Stimulated activated CD4-positive, alpha-beta T cell treated with anti-CD3 and anti-CD28 coated beads, Interleukin-12 subunit alpha, Interleukin-12 subunit beta, amount 100 ng/mL, for 48 hours (primary cell): Measurements from ENCODE around the gene TNIK.
"Not testable (repeated sequence)": the region's sequence is repeated elsewhere in the genome, so short reads cannot be mapped to it uniquely, and the experiment has no call there.

ENCODE experiments used
- DNase-seq, 3 donors: peaks; one replicate each; pipeline ENCODE4 v3.0.0-alpha.2; 2020; ENCODE audit warnings: low read depth in 2 of 3, low spot score in 1 of 3

Gene TNIK

DNA sequence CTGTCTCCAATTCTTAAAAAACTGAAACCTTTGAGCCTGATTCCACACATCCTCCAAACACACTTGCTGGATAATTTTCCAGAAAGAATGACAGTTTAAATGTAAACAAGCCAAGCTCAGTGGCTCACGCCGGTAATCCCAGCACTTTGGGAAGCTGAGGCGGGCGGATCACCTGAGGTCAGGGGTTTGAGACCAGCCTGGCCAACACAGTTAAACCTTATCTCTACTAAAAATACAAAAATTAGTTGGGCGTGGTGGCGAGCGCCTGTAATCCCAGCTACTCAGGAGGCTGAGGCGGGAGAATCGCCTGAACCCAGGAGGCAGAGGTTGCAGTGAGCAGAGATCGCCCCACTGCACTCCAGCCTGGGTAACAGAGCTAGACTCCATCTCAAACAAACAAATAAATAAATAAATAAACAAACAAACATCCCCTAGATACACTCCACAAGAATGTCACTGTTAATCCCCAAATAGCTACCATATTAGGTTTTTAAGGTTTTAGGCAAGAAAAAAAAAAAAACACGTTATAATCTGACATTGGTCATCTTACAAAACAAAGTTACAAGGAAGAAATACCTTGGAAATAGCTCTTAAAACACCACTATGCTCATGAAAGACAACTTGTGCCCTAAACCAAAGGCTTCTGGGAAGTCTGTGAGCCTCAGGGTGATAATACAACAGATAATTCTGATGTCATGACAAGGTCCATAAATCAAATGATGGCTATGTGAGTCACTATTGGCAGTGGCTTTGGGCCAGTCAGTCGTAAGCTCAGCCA, 13.2 kb downstream of the TNIK start:
- no peak for DNase-seq

GRCh38 chr3:171446301-171446700, 13.9 kb downstream of the TNIK start:
- no peak for DNase-seq

GRCh38 chr3:171445620-171446204, 14.5 kb downstream of the TNIK start:
- no peak for DNase-seq

- DNase-seq, result no peak
These were observed 16.1 kb downstream of the TNIK start for GRCh38 chr3:171444001-171444690.

- no peak for DNase-seq
These were observed 16.8 kb downstream of the TNIK start for GRCh38 chr3:171443211-171443957.

- DNase-seq, result no peak
These were observed 18.0 kb downstream of the TNIK start for GRCh38 chr3:171442184-171442583.

DNA sequence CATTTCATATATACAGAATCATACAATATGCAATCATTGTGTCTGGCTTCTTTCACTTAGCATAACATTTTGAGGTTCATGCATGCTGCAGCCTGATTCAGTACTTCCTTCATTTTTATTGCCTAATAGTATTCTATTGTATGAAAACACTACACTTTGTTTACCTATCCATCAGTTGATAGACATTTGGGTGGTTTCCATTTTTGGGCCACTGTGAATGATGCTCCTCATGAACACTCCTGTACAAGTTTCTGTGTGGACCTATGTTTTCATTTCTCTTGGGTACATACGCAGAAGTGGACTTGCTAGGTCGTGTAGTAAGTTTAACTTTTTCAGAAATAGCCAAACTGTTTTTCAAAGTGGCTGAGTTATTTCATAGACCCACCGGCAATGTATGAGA, 18.8 kb downstream of the TNIK start:
- DNase-seq, result no peak

GRCh38 chr3:171439996-171440395, 20.2 kb downstream of the TNIK start:
- no peak for DNase-seq

DNA sequence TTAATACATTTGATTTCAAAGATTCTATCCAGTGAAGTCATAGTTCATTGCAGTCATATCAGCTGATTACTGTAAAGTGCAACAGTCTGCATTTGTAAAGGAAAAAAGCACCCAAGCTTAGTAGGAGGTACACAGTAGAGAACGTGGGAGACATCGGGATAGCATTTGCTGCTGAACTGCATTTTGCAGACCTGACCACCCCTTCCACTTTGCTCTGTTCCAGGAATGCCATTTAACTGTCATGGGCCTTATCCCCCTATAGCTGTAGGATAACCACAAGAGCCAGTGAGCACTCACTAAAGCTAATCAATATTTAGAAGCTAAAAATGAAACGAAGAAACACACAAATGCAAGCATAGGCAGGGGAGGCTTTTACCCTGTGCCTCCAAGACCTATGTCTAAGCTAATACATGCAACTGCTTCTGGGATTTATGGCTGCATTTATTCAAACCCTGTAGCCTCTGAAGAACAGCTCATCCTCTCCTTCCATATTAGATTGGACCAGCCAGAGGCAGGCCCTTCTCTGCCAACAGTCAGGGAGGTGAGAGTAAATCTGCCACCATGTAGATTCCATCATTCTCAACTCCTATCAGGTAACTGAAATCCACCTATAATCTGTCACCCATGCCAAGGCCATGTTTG, 23.0 kb downstream of the TNIK start:
- DNase-seq, result no peak

DNA sequence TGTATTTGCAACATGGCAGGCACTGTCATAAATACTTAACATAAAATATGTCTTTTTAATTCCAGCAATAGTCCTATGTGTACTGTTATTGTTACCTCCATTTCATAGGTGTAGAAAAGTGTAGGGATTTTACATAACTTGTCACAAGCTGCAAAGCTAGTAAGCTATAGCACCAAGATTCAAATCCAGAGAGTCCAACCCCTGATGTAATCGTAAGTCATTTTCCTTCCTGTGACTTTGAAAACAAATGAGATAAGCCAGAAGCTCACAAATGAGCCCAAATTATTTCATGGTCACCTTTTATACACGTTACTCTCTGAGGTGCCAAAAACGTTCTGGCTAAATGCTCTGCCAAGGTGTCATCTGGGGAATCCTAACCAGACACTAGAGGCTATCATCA, 23.8 kb downstream of the TNIK start:
- no peak for DNase-seq

GRCh38 chr3:171435757-171436156, 24.4 kb downstream of the TNIK start:
- no peak for DNase-seq

DNA sequence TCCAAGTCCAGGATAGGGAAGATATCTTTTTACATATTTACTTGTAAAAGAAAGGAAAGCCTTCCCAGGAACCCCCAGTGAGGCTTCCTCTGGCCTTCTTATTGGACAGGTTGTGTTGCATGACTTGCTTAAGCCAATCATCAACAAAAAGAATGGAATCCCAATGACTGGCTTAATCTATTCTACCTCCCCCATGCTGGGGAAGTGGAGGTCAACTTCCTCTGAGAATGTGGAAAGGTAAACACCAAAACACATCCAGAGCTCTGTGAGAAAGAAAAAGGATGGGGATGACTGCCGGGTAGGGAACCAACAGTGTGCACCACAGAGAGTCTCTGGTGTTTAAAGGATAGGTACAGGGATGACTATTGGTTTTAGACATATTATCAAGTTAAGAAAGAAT, 25.1 kb downstream of the TNIK start:
- DNase-seq, result no peak

GRCh38 chr3:171432548-171432947, 27.7 kb downstream of the TNIK start:
- no peak for DNase-seq

- DNase-seq, result no peak
These were observed 28.7 kb downstream of the TNIK start for GRCh38 chr3:171431550-171431949.

- DNase-seq, result no peak
These were observed 29.7 kb downstream of the TNIK start for GRCh38 chr3:171430530-171430929.

- no peak for DNase-seq
These were observed 30.6 kb downstream of the TNIK start for GRCh38 chr3:171429635-171430034.

DNA sequence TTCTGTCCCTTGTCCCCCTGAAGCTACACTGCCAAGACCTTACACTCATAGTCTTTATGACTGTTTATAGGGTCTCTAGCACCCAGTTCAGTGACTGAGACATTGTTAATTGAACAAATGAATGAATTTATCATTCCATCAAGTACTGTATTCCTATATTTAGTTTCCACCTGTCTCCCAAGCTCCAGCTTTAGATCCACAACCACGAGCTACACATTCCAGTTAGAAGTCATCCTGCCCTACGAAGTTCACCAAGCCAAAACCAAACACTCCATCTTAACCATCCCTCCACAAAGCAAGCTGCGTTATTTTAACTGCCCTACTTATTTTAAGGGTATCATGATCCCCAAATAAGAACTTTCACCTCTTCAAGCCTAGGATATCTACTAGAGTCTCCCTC, 31.3 kb downstream of the TNIK start:
- DNase-seq, result no peak

- no peak for DNase-seq
These were observed 31.9 kb downstream of the TNIK start for GRCh38 chr3:171428321-171428787.

DNA sequence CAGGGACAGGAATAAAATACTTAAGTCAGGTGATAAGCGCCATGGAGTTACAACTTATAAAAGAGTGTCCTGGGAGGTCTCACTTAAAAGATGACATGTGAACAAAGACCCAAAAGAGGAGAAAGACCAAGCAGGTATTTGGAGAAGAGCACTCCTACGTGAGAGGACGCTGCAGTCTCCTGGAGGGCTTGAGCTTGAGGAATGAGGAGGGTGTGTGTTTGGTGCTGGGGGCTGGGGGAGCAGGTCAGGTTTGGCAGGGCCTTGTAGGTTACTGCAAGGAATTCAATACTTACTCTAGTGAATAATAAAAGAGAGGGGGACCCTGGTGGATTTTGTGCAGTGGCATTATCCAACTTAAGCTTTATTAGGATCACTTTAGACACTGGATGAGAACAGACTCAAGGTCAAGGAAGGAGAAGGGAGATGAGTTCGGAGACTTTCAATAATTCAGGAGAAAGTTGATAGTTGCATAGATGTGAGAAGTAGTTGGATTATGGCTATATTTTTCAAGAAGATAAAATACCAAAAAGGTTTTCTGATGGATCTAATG, 32.4 kb downstream of the TNIK start:
- DNase-seq, result no peak

- not testable (repeated sequence) for DNase-seq
These were observed 36.1 kb downstream of the TNIK start for GRCh38 chr3:171424063-171424462.

GRCh38 chr3:171422855-171423254, 37.4 kb downstream of the TNIK start:
- not testable (repeated sequence) for DNase-seq
